DMS 273 (cell line): ENCODE results near the gene RPP40.
"Not testable (repeated sequence)": the region's sequence is repeated elsewhere in the genome, so short reads cannot be mapped to it uniquely, and the experiment has no call there.

Experiments used
- DNase-seq: peaks from one replicate; lab custom pipeline; 2025; ENCODE audit not compliant: unreplicated experiment; lab: John Stamatoyannopoulos, UW

The RPP40 gene

GRCh38 chr6:5020142-5020541, 16.3 kb upstream of the RPP40 start:
- DNase-seq, result no peak

- DNase-seq, result no peak
Measured at GRCh38 chr6:5014072-5014561, 10.3 kb upstream of the RPP40 start.

- no peak for DNase-seq
Measured at GRCh38 chr6:5012519-5012918, 8.7 kb upstream of the RPP40 start.

- no peak for DNase-seq
Measured at GRCh38 chr6:5011346-5011745, 7.5 kb upstream of the RPP40 start.

GRCh38 chr6:5007531-5007930, 3.7 kb upstream of the RPP40 start:
- peak; percentile 10 for DNase-seq

GRCh38 chr6:5006222-5006621, 2.4 kb upstream of the RPP40 start:
- no peak for DNase-seq

GRCh38 chr6:5005038-5005433, 1.2 kb upstream of the RPP40 start:
- not testable (repeated sequence) for DNase-seq

- no peak for DNase-seq
Measured at GRCh38 chr6:5004373-5005037, 668 bp upstream of the RPP40 start.

GRCh38 chr6:4999586-4999985, 4.3 kb downstream of the RPP40 start:
- DNase-seq, result no peak

GRCh38 chr6:4997862-4998261, 6.0 kb downstream of the RPP40 start:
- no peak for DNase-seq

- DNase-seq, result no peak
Measured at GRCh38 chr6:4994741-4995140, 9.1 kb downstream of the RPP40 start.

GRCh38 chr6:4987432-4987831, 16.4 kb downstream of the RPP40 start:
- DNase-seq, result no peak

GRCh38 chr6:4986999-4987398, 16.8 kb downstream of the RPP40 start:
- no peak for DNase-seq

- no peak for DNase-seq
Measured at GRCh38 chr6:4983322-4983721, 20.5 kb downstream of the RPP40 start.

- DNase-seq, result no peak
Measured at GRCh38 chr6:4981761-4982160, 22.1 kb downstream of the RPP40 start.

GRCh38 chr6:4979426-4979825, 24.4 kb downstream of the RPP40 start:
- peak; percentile 15 for DNase-seq

- no peak for DNase-seq
Measured at GRCh38 chr6:4977468-4977867, 26.4 kb downstream of the RPP40 start.

- no peak for DNase-seq
Measured at GRCh38 chr6:4975506-4975905, 28.3 kb downstream of the RPP40 start.

GRCh38 chr6:4974962-4975361, 28.9 kb downstream of the RPP40 start:
- DNase-seq, result no peak

- peak; percentile 90 for DNase-seq
Measured at GRCh38 chr6:4973982-4974745, 29.7 kb downstream of the RPP40 start.

GRCh38 chr6:4973415-4973814, 30.4 kb downstream of the RPP40 start:
- no peak for DNase-seq

GRCh38 chr6:4972438-4972837, 31.4 kb downstream of the RPP40 start:
- no peak for DNase-seq

GRCh38 chr6:4971851-4972250, 32.0 kb downstream of the RPP40 start:
- DNase-seq, result no peak
